C4-2B (cell line): Measurements from ENCODE around the gene SEMA3E.

Experiments used
- ZFX ChIP-seq: fragments of 450-650 bp; IDR thresholded peaks from 2 replicates; pipeline ENCODE4 v1.6.1; 2017
- TF ChIP-seq, protein P1 (sequence below): fragments of 450-650 bp; conservative IDR thresholded peaks from 2 replicates; pipeline ENCODE4 v1.5.1; 2017; ENCODE audit warnings: mild to moderate bottlenecking

DNA sequence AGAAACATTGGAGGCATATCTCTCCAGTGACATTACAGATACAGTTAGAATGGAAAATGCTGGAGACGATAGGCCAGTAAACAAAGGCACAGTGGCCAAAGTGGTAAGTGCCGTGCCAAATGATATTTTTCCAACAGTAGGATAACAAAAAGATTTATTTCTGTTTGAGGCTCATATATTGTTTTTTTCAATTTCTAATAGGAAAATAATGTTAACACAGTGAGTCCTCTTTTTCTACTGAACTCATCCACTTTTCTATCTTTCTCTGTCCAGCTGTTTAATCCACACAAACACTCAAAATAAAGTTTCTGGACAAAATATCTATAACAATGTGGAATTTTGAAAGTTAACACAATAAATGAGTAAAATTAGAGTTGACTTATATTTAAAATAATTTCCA lies 201.3 kb downstream of the SEMA3E start:
- TF ChIP-seq, protein P1, sequence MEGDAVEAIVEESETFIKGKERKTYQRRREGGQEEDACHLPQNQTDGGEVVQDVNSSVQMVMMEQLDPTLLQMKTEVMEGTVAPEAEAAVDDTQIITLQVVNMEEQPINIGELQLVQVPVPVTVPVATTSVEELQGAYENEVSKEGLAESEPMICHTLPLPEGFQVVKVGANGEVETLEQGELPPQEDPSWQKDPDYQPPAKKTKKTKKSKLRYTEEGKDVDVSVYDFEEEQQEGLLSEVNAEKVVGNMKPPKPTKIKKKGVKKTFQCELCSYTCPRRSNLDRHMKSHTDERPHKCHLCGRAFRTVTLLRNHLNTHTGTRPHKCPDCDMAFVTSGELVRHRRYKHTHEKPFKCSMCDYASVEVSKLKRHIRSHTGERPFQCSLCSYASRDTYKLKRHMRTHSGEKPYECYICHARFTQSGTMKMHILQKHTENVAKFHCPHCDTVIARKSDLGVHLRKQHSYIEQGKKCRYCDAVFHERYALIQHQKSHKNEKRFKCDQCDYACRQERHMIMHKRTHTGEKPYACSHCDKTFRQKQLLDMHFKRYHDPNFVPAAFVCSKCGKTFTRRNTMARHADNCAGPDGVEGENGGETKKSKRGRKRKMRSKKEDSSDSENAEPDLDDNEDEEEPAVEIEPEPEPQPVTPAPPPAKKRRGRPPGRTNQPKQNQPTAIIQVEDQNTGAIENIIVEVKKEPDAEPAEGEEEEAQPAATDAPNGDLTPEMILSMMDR = no peak
- no peak for TF ChIP-seq ZFX
